AG09309 (cell line): ENCODE results near the gene NR2E1.

Experiments used
- DNase-seq: peaks from one replicate; pipeline ENCODE4 v3.0.0-alpha.2; 2010; ENCODE audit warnings: low read depth
- H3K4me3 ChIP-seq: 2 replicates; pipeline ENCODE4 v1.5.1; 2011; ENCODE audit warnings: mild to moderate bottlenecking, low read depth, low read length, moderate library complexity; ENCODE audit not compliant: control insufficient read depth
- TF ChIP-seq, protein P1 (sequence below): IDR thresholded peaks from 2 replicates; pipeline ENCODE4 v1.5.1; 2011; ENCODE audit warnings: mild to moderate bottlenecking, low read depth, low read length, inconsistent platforms; ENCODE audit not compliant: insufficient read depth, control insufficient read depth; ENCODE audit errors: missing control alignments

The NR2E1 gene

DNA sequence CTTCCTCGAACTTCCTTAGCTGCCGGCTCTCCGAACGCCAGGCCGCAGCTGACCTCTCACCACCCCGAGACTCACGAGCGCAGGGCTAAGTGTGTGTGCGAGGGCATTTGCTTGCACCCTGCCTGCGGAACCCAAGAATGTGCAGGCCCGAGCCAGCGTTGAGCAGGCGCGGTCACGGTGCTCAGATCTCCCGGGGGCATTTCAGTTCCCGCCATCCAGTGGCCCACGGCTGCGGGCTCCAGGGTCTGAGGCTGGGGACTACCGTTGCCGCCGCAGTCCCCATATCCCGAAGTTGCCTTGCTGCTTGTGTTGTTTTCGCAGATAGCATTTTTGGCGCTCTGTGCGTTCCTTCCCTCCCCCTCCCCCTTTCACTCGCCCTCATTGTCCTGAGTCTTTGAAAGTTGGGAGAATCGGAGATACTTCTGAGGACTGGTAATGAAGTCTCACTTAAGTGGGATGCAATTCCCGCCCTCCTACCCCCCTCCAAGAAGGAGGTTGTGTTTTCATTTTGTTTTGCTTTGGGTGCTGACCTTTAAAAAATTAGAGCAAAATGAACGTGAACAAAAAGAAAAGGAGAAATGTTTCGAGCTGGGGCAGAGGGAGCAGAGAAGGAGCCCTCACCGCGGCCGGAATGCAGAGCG is 1.7 kb downstream of the NR2E1 start:
- no peak overlapping the region for H3K4me3 ChIP-seq
- TF ChIP-seq, protein P1, sequence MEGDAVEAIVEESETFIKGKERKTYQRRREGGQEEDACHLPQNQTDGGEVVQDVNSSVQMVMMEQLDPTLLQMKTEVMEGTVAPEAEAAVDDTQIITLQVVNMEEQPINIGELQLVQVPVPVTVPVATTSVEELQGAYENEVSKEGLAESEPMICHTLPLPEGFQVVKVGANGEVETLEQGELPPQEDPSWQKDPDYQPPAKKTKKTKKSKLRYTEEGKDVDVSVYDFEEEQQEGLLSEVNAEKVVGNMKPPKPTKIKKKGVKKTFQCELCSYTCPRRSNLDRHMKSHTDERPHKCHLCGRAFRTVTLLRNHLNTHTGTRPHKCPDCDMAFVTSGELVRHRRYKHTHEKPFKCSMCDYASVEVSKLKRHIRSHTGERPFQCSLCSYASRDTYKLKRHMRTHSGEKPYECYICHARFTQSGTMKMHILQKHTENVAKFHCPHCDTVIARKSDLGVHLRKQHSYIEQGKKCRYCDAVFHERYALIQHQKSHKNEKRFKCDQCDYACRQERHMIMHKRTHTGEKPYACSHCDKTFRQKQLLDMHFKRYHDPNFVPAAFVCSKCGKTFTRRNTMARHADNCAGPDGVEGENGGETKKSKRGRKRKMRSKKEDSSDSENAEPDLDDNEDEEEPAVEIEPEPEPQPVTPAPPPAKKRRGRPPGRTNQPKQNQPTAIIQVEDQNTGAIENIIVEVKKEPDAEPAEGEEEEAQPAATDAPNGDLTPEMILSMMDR, result no peak
- DNase-seq, result no peak

DNA sequence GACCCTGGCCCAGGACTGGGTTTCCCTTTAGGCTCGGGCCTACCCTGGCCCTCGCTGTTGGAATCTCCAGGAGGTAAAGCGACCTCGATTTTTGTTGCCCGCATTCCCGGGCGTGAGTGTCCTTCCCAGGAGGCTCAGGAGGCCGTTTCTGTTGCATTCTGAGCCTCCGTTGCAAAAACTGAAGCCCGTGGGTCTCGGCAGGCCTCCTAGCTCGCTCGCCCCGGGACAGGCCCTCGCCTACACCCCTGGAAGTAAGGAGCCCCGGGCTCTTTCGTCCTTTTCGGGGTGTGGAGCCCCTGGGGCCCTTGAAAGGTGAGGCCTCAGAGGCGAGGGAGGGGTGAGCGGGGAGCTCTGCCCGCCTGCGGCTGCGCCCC is 2.3 kb downstream of the NR2E1 start:
- no peak for DNase-seq
- TF ChIP-seq, protein P1, result no peak
- H3K4me3 ChIP-seq, result no peak overlapping the region

DNA sequence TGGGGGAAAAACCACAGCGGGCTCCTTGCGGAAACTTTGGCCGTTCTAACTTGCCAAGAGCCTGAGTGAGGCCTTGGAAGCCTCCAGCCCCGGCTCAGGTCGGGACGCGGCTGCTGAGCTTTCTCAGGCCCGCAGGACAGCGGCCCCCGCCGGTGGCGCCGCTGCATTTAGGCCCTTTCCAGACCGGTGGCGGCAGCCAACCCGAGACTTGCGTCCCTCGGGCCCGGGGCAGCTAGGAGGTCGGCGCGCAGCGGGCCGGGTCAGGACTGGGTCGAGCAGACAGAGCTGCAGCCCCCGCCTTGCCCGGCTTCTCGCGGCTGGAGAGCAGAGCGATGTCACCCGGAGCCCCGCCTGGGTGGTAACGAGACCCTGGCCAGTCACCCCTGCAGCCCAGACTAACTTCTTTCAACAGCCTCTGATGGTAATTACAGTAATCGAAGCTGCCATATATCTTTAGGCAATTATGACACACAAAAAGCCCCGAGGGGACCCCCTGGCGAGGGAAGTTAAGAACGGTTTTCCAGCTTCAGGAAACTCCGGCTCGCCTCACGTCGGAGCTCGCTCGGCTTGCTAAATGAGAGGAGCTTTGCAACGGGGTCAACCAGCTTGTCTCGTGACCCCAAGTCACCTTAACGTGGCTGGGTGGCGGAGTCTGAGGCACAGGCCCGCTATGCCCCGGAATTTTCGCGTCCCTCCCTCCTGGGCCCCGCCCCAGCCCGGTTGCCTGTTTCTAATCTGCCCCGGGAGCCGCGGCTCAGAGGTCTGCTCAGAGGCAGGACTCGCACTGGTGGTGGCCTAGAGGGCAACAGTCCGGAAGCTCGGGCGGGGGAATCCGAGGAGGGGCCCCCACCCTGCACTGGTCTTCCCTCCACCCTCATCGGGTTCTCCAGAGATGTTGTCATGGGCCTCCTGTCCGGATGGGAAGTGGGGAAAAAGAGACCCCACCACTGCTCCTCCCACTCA is 3.0 kb downstream of the NR2E1 start:
- no peak for DNase-seq
- no peak overlapping the region; the same call in 1 of the 2 replicates for H3K4me3 ChIP-seq
- TF ChIP-seq, protein P1, result peak; percentile 31

DNA sequence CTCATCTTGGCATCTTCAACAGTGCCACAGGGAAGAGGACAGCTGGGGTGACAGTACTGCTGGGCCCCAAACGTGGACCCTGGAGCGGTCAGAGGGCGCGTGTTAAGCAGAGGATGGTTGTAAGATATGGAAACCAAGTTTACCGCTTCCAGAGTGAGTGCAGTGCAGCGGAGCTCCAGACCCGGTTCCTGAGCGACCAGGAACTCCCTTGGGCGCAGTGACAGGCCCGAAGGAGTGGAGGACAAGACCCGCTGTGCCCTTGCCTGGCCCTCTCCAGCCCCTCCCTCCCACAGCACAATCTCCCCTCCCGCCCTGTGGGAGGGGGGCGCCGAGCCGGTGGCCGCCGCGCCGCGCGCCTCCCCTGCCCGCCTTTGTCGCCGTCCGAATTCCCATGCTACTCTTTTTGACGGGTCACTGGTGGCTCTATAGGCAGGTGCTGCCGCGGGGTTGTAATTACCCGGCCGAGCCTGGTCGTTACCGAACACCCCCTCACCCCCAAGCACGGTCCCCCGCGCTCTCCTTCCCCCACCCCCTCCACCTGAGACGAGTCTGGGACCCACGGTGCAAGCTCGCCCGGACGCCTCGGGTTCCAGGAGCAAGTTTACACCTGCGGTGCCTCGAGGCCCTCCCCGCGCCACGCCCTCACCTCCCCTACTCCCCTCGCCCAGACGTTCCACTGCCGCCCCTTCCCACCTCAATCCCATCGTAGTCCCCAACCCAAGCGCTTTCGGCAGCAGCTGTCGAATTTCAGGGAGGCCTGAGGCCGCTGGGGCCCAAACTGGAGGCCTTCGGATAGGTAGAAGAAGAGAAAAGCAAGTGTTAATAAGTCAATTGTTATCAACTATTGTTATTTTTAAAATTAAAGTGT is 3.9 kb downstream of the NR2E1 start:
- no peak overlapping the region for H3K4me3 ChIP-seq
- no peak for DNase-seq
- TF ChIP-seq, protein P1, result no peak

DNA sequence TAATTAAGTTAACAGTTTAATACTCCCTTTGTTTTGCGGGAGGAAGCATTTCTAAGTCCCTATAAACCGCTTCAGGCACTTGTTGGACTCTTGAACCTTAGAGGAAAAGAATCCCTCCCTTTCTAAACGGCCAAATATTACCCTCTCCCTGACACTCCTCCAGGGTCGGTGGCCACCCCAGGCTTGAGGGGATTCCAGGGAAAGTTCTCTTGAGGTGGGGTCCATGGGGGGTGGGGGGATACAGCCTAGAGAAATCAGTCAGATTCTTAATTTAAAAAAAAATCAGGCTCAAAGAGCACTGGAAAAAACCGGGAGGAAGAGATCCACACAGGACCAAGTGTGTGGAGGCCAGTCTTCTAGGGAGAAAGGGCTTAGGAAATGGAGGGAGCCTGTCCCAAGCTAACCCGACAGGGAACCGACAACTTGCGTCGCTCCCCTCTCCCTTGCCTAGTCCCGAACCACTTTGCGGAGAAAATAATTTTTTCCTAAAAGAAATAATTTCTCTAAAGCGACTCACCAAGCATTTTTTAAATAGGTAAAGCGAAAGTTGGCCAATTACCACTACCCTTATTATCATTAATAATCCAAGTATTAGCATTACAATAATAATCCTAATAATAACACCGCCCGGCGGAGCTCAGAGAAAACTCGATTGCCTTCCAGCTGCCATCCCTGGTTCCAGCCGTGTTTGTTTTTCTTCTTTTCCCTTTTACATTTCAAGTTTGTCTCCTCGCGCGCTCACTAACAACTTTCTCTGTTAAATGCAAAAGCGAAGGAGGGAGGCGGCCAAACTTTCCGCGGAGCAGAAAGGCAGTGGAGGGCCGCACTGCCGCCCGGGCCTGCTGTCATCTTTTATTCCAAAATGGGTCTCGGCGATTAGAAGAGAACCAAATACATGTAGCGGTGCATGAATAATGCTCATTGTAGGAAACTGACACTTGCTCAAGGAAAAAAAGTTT is 4.8 kb downstream of the NR2E1 start:
- TF ChIP-seq, protein P1, result no peak
- H3K4me3 ChIP-seq, result no peak overlapping the region
- no peak for DNase-seq
